Activated CD4-positive, alpha-beta T cell treated with anti-CD3 and anti-CD28 coated beads, Interleukin-2, Interleukin-6, amounts not matched to agents 100 ng/mL and 50 ng/mL, durations not matched to agents 16 hours and 8 hours (primary cell): Measurements from ENCODE around the gene DNMT3B.
A peak's percentile ranks its signal among the peaks of the same experiment; 100 is the strongest.
"Not testable (repeated sequence)": the region's sequence is repeated elsewhere in the genome, so short reads cannot be mapped to it uniquely, and the experiment has no call there.

Source experiments
- DNase-seq: peaks from one replicate; pipeline ENCODE4 v3.0.0-alpha.2; 2020

Gene DNMT3B

DNA sequence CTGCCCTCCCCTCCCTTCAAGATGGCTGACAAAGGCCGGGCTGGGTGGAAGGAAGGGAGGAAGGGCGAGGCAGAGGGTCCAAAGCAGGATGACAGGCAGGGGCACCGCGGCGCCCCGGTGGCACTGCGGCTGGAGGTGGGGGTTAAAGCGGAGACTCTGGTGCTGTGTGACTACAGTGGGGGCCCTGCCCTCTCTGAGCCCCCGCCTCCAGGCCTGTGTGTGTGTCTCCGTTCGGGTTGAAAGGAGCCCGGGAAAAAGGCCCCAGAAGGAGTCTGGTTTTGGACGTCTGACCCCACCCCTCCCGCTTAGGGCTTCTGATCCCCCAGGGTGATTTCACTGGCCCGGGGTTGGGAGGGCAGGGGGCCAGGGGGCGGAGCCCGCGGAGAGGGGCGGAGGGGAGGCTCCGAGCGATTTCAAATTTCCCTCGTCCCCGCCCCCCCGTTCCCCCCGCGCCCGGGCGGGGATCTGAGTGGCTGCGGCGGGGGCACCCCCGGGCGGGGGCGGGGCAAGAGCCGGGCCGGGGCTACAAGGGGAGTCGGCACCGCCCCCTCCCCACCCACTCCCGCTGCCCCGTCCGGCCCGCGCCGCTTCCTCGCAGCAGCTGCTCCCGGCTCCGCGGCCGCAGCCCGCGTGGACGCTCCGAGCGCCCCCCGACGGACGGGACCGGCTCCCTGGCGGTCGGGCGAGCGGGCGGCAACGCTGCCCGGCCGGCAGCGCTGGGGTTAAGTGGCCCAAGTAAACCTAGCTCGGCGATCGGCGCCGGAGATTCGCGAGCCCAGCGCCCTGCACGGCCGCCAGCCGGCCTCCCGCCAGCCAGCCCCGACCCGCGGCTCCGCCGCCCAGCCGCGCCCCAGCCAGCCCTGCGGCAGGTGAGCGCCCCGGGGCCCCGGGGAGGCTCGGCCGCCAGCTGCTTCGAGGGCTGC, at the start of gene DNMT3B:
Gene DNMT3B (plus strand): TSS at position 555 of the 923 bp plus-strand sequence. CDS start 17,939 bp downstream, outside the sequence.
- peak; percentile 69 for DNase-seq

DNA sequence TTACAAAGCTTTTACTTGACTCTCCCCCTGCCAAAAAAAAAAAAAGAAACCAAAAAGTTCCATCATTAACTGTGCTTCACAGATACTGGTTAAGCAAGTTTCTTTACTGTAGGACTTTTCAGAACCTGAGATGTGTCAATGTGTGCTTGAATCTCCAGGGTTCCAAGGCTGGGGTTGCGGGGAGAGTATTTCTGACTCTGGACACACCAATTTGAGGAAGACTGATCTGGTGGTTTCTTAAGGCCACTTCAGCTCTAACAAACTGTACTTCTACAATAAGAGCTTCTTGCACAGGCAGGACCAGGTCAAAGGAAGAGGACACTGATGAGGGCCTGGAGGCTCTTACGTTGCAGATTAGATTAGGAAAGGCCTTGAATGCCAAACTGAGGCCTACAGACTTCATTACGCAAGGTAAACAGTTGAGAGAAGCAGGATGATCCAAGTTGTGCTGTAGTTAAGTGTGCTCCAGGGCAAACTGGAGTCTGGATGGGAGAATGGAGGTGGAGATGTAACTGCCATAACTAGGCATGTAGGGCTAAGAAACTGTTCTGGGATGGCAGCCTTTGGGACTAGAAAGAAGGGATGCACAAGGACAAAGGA, 43.3 kb upstream of the DNMT3B start:
- DNase-seq: no peak

DNA sequence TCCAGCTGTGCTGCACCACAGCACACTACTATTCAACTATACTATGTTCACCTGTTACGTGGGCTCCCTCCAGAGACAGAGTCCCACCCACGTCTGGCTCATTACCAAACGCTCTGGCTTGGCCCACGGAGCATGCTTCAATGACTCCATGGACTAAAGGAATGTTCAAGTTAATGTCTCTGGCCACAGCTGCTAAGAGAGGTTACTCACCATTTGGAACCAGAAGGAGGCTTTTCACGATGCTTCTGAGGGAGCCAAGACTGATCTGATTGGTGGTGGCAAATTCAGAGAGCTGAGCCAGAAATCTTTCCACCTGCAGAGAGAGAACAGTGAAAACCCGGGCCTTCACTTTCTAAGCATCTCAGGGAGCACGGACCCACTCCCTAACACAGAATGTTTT, 34.5 kb upstream of the DNMT3B start:
- DNase-seq: no peak

DNA sequence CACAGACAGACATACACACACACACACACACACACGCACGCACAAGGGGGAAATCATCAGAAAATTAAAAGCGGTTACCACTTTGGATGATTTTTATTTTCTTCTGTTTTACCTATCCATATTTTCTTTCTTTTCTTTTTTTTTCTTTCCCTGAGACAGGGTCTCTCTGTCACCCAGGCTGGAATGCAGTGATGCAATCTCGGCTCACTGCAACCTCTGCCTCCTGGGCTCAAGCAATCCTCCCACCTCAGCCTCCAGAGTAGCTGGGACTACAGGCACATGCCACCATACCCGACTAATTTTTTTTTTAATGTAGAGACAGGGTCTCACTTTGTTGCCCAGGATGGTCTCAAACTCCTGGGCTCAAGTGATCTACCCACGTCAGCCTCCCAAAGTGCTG, 33.8 kb upstream of the DNMT3B start:
- DNase-seq: not testable (repeated sequence)

DNA sequence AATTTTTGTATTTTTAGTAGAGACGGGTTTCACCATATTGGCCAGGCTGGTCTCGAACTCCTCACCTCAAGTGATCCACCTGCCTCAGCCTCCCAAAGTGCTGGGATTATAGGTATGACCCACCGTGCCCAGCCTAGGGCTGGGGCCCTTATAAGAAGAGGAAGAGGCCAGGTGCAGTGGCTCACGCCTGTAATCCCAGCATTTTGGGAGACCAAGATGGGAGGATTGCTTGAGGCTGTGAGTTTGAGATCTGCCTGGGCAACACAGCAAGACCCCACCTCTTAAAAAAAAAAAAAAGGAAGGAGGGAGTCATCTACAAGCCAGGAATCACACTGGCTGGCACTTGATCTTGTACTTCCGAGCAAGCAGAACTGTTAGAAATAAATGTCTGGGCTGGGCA, 32.9 kb upstream of the DNMT3B start:
- not testable (repeated sequence) for DNase-seq

DNA sequence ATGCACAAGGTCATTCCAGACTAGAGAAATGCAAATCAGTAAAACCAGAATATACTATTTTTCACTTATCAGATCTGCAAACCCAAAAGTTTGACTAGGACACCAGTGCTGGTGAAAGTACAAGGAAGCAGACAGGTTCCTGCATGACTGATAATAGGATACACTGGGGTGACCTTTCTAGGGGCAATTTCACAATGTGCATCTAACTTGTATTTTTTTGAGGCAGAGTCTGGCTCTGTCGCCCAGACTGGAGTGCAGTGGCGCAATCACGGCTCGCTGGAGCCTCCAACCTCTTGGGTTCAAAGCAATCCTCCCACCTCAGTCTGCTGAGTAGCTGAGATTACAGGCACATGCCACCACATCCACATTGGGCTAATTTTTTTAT, 30.3 kb upstream of the DNMT3B start:
- no peak for DNase-seq

DNA sequence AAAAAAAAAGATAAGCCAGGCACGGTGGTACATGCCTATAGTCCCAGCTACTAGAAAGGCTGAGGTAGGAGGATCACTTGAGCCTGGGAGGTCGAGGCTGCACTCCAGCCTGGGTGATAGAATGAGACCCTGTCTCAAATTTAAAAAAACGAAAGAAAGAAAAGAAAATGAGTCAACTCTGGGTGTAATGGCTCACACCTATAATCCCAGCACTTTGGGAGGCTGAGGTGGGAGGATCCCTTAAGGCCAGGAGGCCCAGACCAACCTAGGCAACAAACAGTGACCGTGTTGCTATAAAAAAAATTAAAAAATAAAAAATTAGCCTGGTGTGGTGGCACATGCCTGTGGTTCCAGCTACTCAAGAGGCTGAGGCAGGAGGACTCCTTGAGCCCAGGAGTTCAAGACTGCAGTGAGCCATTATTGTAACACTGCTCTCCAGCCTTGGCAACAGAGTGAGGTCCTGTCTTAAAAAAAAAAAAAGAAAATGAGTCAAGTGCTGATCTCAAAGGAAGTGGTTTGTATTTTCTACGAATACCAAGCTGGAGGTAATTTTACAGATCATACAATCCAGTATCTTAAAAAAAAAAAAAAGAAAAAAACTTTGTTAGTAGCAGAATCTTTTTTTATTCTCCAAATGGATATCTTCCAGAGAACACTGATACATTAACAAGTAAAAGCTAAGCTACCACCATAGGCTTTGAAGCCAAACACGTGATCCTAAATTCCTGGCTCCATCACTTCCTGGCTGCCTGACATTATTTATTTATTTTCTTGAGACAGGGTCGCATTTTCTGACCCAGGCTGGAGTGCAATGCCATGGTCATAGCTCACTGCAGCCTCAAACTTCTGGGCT, 24.6 kb upstream of the DNMT3B start:
- peak; percentile 66 for DNase-seq

DNA sequence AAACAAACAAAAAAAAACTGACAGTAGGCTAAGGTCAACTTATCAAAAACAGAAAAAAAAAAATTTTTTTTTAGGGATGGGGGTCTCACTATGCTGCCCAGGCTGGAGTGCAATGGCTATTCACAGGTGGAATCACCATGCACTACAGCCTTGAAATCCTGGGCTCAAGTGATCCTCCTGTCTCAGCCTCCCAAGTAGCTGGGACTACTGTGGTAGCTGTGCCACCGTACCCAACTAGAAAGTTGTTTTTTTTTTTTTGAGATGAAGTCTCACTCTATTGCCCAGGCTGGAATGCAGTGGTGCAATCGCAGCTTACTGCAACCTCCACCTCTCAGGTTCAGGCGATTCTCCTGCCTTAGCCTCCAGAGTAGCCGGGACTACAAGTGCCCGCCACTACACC, 21.0 kb upstream of the DNMT3B start:
- DNase-seq: no peak

DNA sequence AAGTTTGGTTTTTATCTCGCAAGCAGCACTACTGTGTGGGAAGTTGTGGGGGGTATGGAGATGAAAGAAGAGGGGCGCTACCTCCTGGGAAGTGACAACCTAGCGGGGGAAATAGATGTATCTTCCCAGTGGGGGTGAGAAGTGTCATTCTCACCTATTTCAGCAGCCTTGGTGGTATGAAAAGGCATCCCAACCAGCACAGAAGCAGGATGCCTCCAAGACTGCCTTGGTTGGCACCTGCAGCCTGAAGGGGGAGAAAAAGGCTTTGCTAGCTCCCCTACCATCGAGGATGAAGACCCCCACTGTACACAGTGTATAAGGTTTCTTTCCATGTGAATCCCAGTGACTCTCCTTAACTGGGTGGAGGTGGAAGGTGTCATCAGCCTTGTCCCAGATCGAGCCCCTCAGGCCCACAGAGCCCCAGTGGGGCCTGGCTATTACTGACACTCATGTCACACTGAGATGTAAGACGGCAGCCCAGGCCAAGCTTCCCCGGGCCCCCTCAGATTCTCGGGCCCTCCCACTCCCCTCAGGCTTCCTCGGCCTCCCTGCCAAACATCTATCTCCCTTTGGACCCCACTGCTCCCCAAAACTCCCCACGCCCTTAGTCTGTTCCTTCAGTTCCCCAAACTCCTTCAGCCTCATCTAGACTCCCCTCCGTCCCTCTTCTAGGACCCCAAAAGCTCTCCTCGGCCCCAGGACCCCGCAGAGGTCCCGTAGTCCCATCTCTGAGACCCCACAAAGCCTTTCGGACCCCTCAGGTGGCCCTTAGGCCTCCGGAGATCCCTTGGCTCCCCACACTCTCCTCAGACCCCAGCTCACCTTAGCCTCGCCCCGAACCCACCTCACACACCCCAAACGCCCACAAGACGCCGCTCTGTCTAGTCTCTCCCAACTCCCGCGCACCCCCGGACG, 19.6 kb upstream of the DNMT3B start:
- no peak for DNase-seq

DNA sequence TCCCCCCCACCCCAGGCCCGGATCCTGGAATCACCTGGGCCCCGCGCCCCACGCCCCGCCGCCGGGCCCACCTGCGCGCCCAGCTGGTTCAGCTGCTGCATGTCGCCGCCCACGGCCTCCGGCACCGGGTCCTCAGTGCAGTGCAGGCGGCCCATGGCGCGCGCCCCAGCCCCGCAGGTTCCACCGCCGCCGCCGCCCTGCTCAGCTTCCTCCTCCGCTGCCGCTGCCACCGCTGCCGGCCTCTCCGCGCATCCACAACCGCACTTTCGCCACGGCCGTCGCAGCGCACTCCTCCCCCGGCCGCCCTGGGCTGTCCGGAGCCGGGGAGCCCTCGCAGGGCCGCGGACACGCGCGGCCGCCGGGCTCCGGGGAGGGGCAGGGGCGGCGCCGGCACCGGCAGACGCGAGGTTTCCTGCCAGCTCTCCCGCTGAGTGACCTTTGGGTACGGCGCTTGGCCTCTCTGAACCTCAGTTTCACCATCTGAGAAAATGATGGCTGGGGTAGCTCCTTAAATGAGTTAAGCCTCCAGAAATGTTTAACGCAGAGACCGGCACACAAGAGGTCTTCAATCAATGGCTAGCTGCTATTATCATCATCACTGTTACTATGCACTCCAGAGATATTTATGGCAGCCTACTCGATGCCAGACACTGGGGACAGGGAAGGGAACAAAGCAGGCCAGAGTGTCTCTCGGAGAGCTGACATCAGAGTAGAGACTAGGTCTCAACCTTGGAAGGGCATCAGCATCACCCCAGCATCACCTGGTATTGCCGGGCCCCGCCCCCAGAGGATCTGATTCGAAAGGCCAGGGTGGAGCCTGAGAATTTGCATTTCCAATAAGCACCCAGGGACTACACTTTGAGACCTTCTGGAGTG, 18.7 kb upstream of the DNMT3B start, which contains the start of gene COMMD7:
Gene COMMD7 (minus strand): TSS at position 231 of the 876 bp plus-strand sequence. CDS start 76 bp downstream, at position 155.
- DNase-seq: peak; percentile 79

DNA sequence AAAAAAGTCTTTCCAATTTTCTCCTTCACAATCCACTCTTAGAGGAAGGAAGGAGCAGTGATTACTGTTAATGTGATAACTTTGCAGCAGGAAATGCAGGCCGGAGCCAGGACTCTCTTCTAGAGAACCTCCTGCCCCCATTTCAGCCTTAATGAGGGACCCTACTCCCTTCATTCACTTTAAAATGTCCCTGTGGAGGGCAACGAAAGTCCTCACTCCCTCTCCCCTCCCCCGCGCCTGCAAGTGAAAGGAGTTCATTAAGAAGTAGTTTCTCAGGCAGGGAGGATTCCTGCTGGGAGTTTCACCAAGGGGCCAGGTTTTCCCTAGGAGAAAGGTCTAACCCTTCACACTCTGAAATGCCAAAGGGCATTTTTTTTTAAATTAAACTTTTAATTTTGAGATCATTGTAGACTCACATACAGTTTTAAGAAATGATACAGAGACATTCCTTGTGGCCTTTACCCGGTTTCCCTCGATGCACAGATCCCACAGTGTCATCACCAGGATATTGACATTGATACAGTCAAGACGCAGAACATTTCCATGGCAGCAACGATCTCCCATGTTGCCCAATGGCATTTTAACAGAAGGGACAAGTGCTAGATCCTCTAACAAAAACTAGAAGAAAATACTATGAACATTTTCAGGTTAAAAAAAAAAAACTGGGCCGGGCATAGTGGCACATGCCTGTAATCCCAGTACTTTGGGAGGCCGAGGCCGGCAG, 12.1 kb upstream of the DNMT3B start:
- DNase-seq: no peak

DNA sequence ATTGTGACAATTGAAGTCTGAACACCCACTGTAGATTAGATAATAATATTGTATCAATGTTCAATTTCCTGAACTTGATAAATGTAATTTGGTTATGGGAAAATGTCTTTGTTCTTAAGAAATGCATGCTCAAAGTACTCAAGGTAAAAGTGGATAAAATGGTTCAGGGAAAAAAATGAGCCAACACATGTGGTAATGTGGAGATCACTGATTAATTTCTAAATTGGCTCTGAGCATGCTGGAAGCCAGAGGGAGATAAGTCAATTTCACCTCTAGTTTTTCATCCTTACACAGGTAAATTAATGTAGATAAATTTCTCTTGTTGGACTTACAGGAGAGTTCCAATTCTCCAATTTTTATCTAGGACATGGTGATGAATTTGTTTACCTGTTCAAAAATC, 10.9 kb upstream of the DNMT3B start:
- no peak for DNase-seq

DNA sequence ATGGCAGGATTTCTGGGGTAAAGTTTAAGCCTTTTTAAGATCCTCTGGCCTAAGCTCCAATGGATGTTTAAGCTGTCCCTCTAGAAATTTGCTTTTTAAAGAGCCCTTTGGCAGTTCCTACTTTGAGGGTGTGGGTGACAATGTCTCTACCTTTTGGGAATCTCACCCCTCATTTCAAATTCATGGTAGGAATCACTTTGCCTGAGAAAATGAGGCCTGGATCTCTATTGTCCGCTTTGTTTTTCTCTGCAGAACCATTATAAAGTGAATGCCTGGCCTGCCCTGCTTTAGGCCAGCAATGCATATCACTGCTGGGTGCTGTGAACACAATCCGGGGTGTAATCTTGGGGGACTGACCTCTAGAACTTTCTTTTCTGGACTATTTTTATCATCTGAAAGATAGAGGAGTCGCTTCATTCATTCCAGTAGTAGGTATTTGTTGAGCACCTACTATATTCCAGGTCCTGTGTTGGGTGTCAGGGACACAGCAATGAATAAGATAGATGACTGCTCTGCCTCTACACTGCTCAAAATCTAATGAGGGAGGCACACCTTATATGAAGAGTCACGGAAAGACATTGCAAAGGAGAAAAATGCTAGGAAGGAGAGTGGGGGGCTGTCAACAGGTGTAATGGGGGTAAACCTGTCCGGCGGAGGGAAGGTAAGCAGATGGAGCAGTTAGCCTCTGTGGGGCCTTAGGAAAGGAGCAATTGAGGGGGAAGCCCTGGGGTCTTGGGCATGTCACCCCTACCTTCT, 10.3 kb upstream of the DNMT3B start:
- no peak for DNase-seq

DNA sequence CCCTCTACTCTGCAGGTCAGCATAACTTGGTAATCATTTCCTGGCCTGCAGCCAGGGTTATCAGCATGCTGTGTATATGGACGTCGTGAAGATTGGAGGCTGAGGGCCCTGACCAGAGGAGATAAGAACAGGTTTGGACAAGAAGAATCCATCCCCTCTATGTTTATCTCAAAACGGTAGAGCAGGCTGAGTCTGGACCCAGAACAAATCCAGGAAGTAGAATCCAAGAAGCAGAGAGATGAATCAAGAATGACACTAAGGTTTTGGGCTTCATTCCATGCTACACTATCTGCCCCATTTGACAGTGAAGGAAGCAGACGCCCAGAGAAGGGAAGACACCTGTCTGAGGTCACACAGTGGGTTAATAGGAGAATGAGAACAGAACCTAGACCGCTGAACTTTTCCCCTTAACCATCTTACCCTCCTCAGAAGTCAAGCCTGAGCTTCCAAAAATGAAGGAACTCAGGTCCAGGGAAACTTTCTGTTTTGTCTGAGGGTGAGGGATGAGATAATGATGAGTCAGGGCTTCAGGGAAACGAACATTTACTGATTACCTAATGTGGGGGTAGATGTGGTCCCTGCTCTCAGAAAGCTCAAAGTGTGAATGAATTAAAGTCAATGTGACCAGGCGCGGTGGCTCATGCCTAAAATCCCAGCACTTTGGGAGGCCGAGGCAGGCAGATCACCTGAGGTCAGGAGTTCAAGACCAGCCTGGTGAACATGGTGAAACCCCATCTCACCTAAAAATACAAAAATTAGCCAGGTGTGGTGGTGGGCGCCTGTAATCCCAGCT, 9.5 kb upstream of the DNMT3B start:
- no peak for DNase-seq

DNA sequence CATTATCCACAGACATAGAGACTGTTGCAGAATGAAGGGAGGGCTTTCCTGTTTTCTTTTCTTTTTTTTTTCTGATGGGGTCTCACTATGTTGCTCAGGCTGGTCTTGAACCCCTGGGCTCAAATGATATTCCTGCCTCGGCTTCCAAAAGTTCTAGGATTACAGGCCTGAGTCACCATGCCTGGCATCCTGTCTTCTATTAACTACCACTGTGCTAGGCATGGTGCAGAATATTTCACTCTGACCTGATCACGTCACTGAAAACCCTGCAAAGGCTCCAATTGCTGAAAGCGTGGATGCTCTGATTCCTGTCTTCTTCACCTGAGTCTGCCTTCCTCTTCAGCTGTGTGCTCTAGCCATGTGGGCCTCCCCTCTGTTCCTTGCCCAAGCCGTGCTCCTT, 8.5 kb upstream of the DNMT3B start:
- no peak for DNase-seq

DNA sequence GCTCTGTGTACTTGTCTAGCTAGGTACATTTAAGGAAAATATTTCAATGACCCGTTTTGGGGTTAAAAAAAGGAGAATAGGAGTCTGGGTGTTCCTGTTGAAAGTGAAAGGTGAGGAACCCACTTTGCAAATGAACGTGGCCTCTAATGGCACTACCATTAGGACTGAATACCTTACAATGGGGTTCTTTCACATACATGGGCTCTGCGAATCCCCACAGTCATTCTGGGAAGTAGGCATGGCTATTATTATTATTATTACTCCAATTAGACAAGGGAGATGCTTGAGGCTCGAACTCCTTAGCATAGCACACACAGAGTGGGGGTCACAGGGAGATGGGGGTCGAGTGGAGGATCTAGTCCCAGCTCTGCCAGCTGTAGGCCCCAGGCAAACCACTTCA, 6.0 kb upstream of the DNMT3B start:
- DNase-seq: no peak

DNA sequence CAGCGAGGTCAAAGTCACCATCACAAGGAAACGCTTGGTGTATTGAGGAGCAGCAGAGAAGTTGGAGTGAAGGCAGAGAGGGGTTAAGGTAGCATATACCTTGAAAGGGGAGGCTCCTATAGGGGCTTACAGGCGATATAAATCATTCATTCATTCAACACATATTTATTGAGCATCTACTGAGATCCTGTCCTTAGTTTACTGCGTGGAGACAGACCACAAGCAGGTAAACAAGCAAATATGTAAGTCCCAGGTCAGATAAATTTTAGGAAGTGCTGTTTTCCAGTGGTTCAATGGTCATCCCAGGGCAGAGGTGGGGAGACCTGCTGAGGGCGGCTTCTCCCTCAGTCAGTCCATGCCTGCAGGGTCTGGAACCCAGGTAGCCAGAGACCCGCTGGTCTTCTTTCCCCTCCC, 761 bp upstream of the DNMT3B start:
- DNase-seq: no peak

DNA sequence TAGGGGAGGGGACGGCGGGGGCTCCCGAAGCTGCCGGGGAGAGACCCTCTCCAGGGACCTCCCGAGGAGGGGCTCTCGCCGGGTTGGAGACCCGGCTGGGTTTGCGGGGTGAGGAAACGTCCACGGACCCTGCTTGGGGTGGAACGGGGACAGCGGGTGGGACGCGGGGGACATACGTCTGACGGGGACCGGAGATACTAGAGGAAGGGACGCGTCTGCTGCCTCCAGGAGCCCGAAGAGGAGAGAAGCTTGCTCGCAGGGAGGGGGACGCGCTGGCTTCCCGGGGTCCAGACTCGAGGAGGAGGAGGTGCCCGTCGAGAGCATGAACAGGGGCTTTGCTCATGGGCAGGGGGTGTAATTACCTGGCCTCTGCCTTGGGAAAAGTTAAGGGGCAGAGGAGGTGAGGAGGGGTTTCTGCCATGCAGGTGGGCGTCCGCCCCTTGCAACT, 593 bp downstream of the DNMT3B start:
- DNase-seq: no peak
